Measurements from ENCODE around the gene GSTO2. TPM values are rescaled to one million over a fixed set of nuclear protein-coding genes. Genes with fewer than 3 reads are reported as not detected.
"Not testable (repeated sequence)": the region's sequence is repeated elsewhere in the genome, so short reads cannot be mapped to it uniquely, and the experiment has no call there.

GSTO2 gene
- total RNA-seq, 2 experiments from 2014 or later = 1.8 to 2.7 TPM

- H3K36me3 Mint-ChIP-seq (ENCODE audit: low read depth) = no peaks in the 10 kb centered on the region
Observed at GRCh38 chr10:104235801-104236200, 33.2 kb upstream of the GSTO2 start.

GRCh38 chr10:104240078-104240477 is 28.9 kb upstream of the GSTO2 start:
- ChIA-PET CTCF (no interaction called here), POLR2A (no interaction called here)
- H3K27me3 Mint-ChIP-seq = peaks cover 16% of the 10 kb centered on the region
- TF ChIP-seq CTCF (IDR thresholded peaks at IDR 0.05) = no peak
- DNase-seq (no peak), ATAC-seq (no peak)
- H3K9me3 Mint-ChIP-seq = peaks cover 8% of the 10 kb centered on the region
- H3K4me1 Mint-ChIP-seq (ENCODE audit: low read depth) = no peaks in the 10 kb centered on the region
- H3K27ac Mint-ChIP-seq = no peak overlapping the region
- intact Hi-C loops (cut with micrococcal nuclease) = no loop called here
- no peak overlapping the region for H3K4me3 Mint-ChIP-seq
- no peaks in the 10 kb centered on the region for H3K36me3 Mint-ChIP-seq (ENCODE audit: low read depth)

More at GRCh38 chr10:104235801-104236200, 33.2 kb upstream of the GSTO2 start:
- Mint-ChIP-seq H3K4me1 (ENCODE audit: low read depth) (peaks cover 7% of the 10 kb centered on the region), H3K4me3 (no peak overlapping the region), H3K27me3 (peaks cover 19% of the 10 kb centered on the region), H3K27ac (no peak overlapping the region), H3K9me3 (peaks cover 12% of the 10 kb centered on the region)
- ATAC-seq = no peak
- TF ChIP-seq CTCF (IDR thresholded peaks at IDR 0.05) = no peak
- CTCF ChIA-PET = interaction anchor here (1.4 kb wide), 1 partner anchor 39 kb away, joined by 7 read pairs; no protein-coding TSS in a partner anchor
- POLR2A ChIA-PET = no interaction called here
- intact Hi-C loops (cut with micrococcal nuclease) = no loop called here
- no peak for DNase-seq

GRCh38 chr10:104242545-104242944 is 26.4 kb upstream of the GSTO2 start:
- TF ChIP-seq CTCF (IDR thresholded peaks at IDR 0.05) = no peak
- ChIA-PET CTCF (interaction anchor here (0.6 kb wide), 1 partner anchor 11 kb away, joined by 3 read pairs; no protein-coding TSS in a partner anchor), POLR2A (no interaction called here)
- Mint-ChIP-seq H3K4me3 (no peak overlapping the region), H3K9me3 (no peaks in the 10 kb centered on the region), H3K27me3 (peaks cover 11% of the 10 kb centered on the region), H3K36me3 (ENCODE audit: low read depth) (no peaks in the 10 kb centered on the region), H3K4me1 (ENCODE audit: low read depth) (peaks cover 11% of the 10 kb centered on the region), H3K27ac (no peak overlapping the region)
- intact Hi-C loops (cut with micrococcal nuclease) = no loop called here
- DNase-seq = no peak
- no peak for ATAC-seq

GRCh38 chr10:104243009-104243408 is 26.0 kb upstream of the GSTO2 start:
- CTCF ChIA-PET = not testable (repeated sequence)
- H3K27me3 Mint-ChIP-seq = peaks cover 11% of the 10 kb centered on the region

GRCh38 chr10:104243512-104243911 is 25.5 kb upstream of the GSTO2 start:
- peaks cover 14% of the 10 kb centered on the region for H3K4me1 Mint-ChIP-seq (ENCODE audit: low read depth)
- H3K36me3 Mint-ChIP-seq (ENCODE audit: low read depth) = no peaks in the 10 kb centered on the region
- H3K27ac Mint-ChIP-seq = no peak overlapping the region
- no peak for ATAC-seq
- ChIA-PET POLR2A (no interaction called here), CTCF (no interaction called here)
- no peak for TF ChIP-seq CTCF (IDR thresholded peaks at IDR 0.05)
- DNase-seq = no peak
- intact Hi-C loops (cut with micrococcal nuclease) = no loop called here
- peaks cover 11% of the 10 kb centered on the region for H3K27me3 Mint-ChIP-seq
- H3K9me3 Mint-ChIP-seq = no peaks in the 10 kb centered on the region
- H3K4me3 Mint-ChIP-seq = no peak overlapping the region

More at GRCh38 chr10:104243009-104243408, 26.0 kb upstream of the GSTO2 start:
- intact Hi-C loops (cut with micrococcal nuclease); H3K27ac Mint-ChIP-seq; H3K9me3 Mint-ChIP-seq; DNase-seq; ATAC-seq; H3K4me3 Mint-ChIP-seq; H3K36me3 Mint-ChIP-seq (ENCODE audit: low read depth); POLR2A ChIA-PET: not testable (repeated sequence)
- H3K4me1 Mint-ChIP-seq (ENCODE audit: low read depth) = peaks cover 12% of the 10 kb centered on the region

All from activated CD8-positive, alpha-beta T cell treated with anti-CD3 and anti-CD28 coated beads for 36 hours (primary cell).